HG03196 (cell line): ENCODE results near the gene FIZ1.
"Not testable (repeated sequence)": the region's sequence is repeated elsewhere in the genome, so short reads cannot be mapped to it uniquely, and the experiment has no call there.

Source experiments
- ATAC-seq: cut with Tn5 transposase; IDR thresholded peaks from one replicate; pipeline ENCODE4 v1.9.1; 2021; ENCODE audit not compliant: unreplicated experiment

FIZ1 gene

DNA sequence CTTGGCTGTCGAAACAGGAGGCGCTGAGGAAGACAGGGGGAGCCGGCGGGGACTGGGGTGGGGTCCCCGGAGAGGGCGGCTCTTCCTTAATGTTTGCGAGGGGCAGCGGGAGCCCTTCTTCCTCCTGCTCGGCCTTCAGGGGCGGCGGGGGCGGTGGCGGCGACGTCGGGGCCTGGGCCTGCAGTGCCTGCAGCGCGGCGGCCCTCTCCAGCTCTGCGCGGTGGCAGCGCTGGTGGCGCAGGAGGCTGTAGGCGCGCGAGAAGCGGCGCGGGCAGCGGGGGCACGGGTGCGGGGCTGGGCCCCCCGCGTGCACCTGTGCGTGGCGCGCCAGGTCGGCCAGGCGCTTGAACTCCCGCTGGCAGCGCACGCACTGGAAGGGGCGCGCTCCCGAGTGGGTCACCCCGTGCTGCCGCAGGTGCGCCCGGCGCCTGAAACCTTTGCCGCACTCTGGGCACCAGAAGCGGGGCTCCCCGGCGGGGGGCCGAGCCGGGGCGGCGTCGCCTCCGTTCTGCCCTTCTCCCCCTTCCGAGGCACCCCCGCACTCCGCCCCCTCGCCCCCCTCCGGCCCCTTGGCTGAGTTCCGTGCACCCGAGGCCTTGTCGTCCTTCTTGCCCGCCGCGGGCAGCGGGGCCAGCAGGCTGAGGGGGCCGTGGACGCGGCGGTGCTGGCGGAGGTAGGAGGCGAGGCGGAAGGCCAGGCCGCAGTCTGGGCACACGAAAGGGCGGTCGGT, 21.1 kb downstream of the FIZ1 start:
- no peak for ATAC-seq

DNA sequence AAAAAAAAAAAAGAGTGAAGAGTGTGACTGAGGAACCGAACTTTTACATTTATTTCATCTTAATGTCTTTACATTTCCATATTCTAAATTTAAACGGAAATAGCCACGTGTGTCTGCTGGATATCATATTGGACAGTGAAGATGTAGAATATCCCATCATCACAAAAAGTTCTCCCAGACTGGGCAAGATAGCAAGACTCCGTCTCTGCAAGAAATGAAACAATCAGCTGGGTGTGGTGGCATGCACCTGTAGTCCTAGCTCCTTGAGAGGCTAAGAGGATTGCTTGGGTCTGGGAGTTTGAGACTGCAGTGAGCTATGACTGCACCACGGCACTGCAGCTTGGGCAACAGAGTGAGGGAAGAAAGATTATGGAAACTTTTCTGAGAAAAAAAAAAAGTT, 22.6 kb downstream of the FIZ1 start:
- ATAC-seq, result no peak

- ATAC-seq, result not testable (repeated sequence)
These were observed 25.4 kb downstream of the FIZ1 start for GRCh38 chr19:55573929-55574328.

GRCh38 chr19:55569477-55569876, 29.8 kb downstream of the FIZ1 start:
- ATAC-seq, result not testable (repeated sequence)

DNA sequence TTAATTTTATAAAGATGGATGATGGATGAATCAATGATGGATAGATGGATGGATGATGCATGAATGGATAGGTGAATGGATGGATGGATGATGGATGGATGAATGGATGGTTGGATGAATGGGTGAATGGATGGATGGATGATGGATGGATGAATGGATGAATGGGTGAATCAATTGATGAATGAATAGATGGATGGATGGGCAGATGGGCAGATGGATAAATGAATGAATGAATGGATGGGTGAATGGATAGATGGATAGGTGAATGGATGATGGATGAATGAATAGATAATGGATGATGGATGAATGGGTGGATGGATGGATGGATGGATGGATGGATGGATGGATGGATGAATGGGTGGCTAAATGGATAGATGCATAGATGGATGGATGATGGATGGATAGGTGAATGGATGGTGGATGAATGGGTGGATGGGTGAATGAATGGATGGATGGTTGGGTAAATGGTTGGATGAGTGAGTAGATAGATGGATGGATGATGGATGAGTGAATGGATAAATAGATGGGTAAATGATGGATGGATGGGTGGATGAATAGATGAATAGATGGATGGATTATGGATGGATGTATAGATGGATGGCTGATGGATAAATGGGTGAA, 31.5 kb downstream of the FIZ1 start:
- no peak for ATAC-seq

DNA sequence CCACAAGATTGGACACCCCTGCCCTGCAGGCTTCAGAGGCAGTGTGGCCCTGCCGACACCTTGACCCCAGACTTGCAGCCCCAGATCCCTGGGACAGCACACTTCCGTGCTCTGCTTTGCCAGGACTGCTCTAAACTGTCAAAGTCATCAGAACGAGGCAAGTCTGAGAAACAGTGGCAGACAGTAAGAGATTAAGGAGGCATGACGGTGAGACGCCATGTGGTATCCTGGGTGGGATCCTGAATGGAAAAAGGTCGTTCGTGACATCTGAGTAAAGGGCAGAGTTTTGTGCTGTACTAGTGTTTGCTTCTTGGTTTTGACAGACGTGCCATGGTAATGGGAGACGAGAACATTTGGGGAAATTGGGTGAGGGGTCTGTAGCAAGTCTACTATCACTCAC, 32.5 kb downstream of the FIZ1 start:
- ATAC-seq, result no peak

DNA sequence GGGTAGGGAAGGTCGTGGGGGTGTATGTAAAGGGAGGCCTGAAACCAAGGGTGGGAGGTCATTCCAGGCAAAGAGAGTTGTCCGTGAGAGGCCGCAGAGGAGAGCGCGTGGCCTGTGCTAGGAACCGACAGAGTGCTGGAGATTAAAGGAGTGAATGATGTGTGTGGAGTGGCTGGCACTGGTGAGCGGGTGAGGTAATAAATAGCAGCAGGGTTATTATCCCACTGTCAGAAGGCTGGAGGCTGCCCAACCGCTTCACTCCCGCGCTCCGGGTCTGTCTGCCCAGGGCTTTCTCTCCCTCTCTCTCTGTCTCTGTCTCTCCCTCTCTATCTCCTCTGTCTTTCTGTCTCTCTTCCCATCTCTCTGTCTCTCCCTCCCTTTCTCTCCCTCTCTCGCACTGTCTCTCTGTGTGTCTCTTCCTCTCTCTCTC, 36.0 kb downstream of the FIZ1 start:
- ATAC-seq, result no peak

DNA sequence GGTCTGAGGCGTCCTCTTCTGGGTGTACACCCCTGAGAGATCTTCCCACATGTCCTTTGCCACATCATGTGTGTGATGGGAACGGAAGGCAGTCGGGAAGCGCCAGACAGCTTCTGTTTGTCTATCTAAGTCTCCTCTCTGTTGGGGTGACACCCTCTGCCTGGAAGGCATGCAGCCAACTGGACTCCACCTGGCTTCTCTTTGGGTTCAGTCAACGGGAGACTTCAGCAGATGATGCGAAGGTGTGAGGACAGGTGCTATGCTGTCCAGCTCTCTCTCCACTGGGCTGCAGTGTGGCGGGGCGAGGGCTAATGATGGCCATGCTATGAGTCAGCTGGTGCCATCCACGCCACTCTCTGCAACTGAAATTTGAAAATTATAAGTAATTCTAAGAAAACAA, 39.6 kb downstream of the FIZ1 start:
- no peak for ATAC-seq

GRCh38 chr19:55554741-55555152, 44.6 kb downstream of the FIZ1 start:
- no peak for ATAC-seq

GRCh38 chr19:55554302-55554701, 45.0 kb downstream of the FIZ1 start:
- ATAC-seq, result no peak

- no peak for ATAC-seq
These were observed 45.8 kb downstream of the FIZ1 start for GRCh38 chr19:55553217-55554182.

DNA sequence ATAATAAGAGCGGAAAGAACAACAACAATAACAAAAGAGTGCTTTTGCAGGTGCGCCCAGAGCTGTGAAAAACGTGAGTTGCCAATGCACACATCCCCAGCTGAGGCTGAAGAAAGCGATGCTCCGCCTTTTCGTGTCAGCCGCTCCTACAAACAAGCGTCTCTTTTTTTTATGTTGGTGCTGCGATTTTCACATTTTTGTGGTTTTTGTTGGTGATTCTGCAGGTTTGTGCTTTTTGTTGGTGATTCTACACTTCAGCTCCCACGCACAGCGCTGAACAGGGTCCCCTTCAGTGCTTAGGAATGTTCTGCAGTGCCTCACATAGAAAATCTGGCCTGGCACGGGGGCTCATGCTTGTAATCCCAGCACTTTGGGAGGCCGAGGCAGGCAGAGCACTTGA, 46.7 kb downstream of the FIZ1 start:
- no peak for ATAC-seq

- ATAC-seq, result no peak
These were observed 47.1 kb downstream of the FIZ1 start for GRCh38 chr19:55552206-55552605.

DNA sequence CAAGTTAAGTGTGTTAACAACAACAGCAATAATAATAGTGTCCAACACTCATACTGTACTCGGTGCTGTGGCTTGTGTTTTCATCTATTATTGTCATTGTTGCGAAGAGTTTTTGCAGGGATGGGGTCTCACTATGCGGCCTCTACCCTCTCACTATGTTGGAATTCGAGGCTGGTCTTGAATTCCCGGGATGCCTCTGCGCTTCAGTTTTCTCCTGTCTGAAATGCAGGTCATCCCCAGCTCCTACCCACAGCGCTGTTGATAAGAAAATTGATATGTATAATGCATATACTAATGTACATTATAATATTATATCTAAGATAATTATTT, 49.0 kb downstream of the FIZ1 start:
- ATAC-seq, result no peak

DNA sequence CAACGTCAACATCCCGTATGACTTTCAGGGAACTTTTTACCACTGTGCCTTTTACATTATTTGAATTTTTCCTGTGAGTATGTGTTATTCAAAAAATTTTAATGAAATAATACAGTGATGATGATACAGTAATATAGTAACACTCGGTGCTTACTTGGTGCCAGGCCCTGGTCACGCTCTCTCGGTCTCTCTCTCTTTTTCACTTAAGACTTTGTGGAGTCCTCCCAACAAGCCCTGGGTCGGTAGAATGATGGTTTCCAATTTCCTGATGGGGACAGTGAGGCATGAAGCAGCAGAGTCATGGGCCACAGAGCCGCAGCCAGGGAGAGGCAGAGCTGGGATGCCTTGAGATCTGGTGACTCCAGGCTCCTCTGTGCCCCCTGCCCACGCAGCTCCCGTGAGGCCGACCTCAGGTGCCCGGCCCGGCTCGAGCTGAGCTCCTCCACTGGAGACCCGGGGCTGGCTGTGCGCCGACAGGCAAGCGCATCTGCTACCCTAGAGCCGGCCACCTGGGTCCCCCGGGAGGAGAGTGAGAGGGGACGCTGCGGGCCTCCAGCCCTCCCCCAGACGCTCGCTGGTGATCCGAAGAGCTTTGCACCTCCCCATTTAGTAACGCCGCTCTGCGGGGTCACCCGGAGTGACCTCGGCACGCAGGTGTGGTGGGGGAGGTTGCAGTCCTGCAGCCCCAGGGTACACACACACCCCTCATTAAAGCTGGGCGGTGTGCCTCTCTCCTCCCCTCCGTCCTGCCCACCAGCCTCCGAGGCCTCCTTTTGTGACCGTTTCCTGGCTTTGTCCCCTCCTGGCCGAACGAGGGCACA, 49.6 kb downstream of the FIZ1 start:
- ATAC-seq, result no peak

GRCh38 chr19:55546822-55547614, 52.3 kb downstream of the FIZ1 start:
- no peak for ATAC-seq

- ATAC-seq, result no peak
These were observed 53.3 kb downstream of the FIZ1 start for GRCh38 chr19:55546011-55546410.

DNA sequence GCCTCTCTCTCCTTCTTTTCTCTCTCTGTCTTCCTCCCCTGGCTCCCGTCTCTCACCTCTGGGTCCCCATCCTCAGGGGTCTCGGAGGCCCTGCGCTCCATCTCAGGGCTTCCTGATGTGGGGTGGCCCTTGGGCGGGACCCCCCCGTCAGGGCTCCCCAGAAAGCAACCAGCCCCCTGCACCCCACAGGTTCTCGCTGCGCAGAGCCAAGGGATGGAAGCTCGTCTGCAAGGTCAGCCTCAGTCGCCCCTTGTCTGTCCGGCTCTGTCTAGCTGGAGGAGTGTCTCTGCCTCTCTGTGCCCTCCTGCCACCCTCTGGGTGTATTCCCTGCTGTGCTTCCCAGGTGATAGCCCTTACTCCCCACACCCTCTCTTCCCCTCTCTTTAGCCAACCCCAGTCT, 53.9 kb downstream of the FIZ1 start, which contains the start of gene SBK3:
Gene SBK3 (minus strand): TSS at position 101 of the 400 bp plus-strand sequence. CDS start 0 bp downstream, at position 101.
- ATAC-seq, result no peak

- ATAC-seq, result no peak
These were observed 54.4 kb downstream of the FIZ1 start for GRCh38 chr19:55544776-55545439.
